HG02840 (cell line): ENCODE measurements around the gene FBF1.
"Not testable (repeated sequence)": the region's sequence is repeated elsewhere in the genome, so short reads cannot be mapped to it uniquely, and the experiment has no call there.

Source experiments
- ATAC-seq: cut with Tn5 transposase; IDR thresholded peaks from one replicate; pipeline ENCODE4 v1.9.1; 2021; ENCODE audit warnings: mild to moderate bottlenecking, moderate library complexity, moderate number of reproducible peaks; ENCODE audit not compliant: unreplicated experiment, low FRiP score

FBF1 gene

DNA sequence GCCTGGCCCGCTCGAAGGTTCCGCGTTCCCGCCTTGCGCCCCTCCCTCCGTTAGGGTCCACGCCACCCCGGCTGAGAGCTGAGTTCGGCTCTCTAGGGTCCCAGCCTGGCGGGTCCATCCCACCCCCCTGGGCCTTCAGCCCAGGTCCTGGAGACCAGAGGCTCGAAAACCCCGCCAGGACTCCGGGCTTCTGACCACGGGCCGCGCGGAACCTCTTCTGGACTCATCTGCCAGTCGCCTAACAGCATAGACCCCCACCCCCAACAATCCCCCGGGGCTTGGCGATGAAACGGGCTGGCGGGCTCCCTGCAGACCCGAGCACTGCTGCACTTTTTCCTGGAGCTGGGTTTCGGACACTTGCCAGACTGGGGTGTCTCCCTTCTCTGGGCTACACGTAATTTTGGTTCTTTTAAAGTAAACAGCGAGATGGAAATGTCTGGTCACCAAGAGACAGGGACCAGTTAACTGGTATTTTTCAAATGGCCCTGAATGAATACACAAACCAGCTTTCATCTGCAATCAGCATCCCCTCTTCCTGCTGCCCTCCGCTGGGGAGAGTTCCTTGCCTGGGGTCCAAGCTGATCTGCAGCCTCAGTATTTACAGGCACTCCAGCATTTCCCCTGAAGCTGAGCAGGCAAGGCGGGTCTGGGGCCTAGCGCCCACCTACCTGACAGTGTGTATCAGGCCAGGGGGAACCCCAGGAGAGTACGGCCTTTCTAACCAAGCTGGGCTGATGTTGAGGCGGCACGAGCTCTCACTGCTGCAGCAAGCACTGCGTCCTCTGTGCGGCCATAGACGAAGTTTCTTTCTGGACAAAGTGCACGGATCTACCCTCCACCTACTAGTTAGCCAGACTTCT, 43.5 kb downstream of the FBF1 start:
- ATAC-seq: no peak

GRCh38 chr17:75896415-75897159, 44.3 kb downstream of the FBF1 start, which contains the start of gene TRIM65:
TSS of gene TRIM65 (minus strand) at chr17:75896951. CDS start at chr17:75896937, 14 bp downstream.
- peak; percentile 47 for ATAC-seq

DNA sequence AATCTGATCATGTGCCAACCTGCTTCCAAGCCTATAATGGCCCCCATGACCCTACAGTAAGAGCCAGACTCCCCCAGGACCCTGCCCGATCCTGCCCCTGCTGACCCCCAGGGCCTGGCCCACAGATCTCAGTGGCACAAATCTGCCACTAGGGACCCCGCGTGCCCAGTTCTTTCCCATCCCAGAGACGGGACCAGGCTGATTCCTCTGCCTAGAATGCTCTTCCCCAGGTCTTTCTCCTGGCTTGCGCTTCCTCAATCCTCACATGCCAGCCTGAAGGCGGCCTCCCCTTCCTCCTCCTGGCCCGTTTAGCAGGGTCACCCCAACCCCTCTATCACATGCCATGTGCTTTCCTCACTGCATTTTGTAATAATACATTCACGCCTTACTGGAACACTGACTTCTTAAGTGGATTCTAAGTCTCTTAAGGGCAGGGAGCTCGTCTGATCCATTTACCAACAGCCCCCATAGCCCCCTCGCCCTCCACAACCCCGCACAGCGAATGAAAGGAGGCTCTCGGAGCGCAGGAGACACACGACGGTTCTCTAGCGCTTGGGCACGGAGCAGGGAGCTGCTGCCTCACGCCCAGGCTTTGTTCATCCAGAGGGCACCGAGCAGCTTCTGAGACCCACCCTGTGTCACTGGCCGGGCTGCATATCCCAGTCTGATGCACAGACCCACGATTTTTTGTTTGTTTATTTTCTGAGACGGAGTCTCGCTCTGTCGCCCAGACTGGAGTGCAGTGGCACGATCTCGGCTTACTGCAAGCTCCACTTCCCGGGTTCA, 45.3 kb downstream of the FBF1 start:
- no peak for ATAC-seq

DNA sequence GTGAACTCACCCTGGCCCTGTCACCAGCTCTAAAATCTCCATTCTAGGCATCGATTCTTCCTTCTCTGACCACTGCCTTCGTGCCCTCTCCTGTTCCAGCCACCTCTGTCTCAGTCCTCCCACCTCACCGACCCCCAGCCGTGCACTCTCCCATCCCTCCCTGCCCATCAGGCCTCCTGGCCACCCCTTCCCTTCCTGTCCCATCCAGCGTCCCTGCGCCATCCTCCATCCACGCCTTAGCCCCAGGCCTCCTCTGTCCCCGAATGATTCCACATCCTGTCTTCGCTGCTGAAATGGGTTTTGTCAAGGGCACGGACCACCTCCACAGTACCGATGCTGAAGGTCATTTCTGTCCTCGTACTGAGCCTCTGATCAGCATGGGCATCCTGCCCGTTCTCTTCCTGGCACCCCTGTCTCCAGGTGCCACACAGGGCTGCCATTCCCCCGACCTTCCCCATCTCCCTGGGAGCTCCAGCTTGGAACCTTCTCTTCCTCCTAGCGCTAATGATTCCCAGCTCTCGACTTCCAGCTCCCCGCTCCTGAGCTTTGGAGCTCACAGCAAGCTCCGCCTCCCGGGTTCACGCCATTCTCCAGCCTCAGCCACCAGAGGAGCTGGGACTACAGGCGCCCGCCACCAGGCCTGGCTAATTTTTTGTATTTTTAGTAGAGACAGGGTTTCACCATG, 46.7 kb downstream of the FBF1 start:
- ATAC-seq: no peak

GRCh38 chr17:75893305-75894048, 47.4 kb downstream of the FBF1 start:
- no peak for ATAC-seq

DNA sequence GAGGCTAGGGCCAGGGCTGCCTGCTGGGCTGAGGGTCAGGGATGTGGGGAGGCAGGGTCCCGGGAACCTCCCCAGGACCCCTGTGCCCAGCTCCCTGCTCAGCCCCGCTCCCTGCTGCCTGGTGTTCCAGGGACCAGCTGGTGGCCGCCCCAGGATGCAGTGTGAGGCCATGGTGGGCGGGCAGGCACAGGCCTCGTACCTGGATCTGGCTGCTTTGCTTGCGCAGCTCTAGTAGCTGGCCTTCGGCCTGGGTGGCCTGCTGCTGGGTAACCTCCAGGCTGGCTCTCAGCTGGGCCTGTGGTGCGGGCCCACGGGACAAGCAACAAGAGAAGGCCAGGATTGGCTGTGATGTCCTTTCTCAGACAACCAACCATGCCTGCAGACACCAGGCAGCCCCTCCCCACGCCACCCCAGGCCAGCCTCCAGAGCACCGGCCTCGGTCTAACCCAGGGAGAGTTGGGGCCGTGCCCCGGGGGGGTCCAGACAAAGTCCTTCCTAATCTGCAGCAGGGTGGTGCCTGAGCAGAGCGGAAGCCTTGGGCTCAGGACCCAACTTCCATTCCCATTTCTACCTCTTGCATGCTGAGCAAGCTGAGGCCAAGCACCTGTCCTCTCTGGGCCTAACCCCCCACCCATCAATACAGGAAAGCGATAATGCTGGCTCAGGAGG, 48.2 kb downstream of the FBF1 start:
- no peak for ATAC-seq

GRCh38 chr17:75891605-75892555, 49.0 kb downstream of the FBF1 start:
- no peak for ATAC-seq

DNA sequence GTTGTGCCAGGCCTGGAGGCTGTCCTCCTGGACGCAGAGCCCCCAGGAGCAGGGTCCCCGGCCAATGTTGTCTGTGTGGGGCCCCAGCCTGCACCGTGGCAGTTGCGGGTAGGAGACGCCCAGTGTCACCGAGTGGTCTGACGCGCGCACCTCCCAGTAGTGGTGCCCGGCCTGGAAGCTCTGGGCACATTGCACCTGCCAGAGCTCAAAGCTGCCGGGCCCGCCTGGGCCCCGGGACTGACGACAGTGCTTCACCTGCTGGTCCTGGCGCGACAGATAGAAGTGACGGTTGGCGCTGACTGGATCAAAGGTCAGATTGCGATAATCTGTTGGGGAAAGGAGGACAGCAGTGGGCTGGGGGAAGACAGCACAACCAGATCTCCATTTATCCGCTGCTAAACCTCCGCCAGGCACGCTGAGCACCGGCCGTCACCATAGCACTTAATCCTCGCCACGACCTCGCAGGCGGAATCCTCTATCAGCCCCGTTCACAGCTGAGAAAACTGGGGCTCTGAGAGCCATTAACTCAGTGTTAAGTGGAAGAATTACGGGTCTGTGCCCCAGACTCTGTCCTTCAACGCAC, 49.7 kb downstream of the FBF1 start:
- ATAC-seq: no peak

- ATAC-seq: no peak
Measured at GRCh38 chr17:75889454-75889853, 51.4 kb downstream of the FBF1 start.

DNA sequence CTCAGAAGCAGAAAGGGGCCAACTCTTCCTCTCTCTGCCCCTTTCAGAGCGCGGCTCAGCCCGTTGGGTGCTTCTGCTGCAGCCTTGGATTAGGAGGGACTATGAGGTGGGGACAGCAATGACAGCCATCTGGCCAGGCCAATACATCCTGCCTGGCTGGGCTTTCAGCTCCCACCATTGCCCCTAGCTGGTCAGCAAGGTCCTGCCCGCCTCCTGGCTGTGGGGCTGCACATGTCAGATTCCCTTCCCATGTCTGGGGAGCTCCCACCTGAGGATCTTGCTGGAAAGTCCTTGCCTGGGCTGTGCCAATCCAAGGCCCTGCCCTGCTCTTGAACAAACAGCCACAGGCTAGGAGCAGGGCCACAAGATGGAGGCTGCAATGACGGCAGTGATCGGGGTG, 52.4 kb downstream of the FBF1 start:
- no peak for ATAC-seq

DNA sequence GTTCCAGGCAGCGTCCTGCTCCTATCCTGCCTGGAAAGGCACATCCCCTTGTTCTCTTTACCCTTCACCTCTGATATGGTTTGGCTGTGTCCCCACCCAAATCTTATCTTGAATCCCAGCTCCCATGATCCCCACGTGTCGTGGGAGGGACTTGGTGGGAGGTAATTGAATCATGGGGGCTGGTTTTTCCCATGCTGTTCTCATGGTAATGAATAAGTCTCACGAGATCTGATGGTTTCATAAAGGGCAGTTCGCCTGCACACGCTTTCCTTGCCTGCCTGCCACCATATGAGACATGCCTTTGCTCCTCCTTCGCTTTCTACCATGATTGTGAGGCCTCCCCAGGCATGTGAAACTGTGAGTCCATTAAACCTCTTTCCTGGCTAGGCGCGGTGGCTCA, 55.0 kb downstream of the FBF1 start:
- not testable (repeated sequence) for ATAC-seq

GRCh38 chr17:75885431-75885830, 55.4 kb downstream of the FBF1 start:
- ATAC-seq: no peak

GRCh38 chr17:75881678-75882454, 59.0 kb downstream of the FBF1 start:
- no peak for ATAC-seq

DNA sequence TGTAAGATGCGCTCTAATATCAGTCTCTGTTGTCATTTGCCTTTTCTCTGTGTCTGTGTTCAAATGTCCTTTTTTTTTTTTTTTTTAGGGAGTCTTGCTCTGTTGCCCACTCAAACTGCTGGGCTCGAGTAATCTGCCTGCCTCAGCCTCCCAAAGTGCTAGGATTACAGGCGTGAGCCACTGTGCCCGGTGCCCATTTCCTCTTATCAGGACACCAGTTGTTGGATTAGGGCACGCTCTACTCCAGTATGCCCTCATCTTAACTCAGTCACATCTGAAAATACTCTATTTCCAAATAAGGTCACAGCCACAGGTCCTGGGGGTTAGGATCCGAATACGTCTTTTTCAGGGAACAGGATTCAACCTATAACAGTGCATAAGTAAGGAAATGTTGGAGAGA, 60.6 kb downstream of the FBF1 start:
- no peak for ATAC-seq

- no peak for ATAC-seq
Measured at GRCh38 chr17:75878174-75878998, 62.5 kb downstream of the FBF1 start, which contains the start of gene TRIM47. TSS of gene TRIM47 (minus strand) at chr17:75878581. CDS start at chr17:75878548, 33 bp downstream.

DNA sequence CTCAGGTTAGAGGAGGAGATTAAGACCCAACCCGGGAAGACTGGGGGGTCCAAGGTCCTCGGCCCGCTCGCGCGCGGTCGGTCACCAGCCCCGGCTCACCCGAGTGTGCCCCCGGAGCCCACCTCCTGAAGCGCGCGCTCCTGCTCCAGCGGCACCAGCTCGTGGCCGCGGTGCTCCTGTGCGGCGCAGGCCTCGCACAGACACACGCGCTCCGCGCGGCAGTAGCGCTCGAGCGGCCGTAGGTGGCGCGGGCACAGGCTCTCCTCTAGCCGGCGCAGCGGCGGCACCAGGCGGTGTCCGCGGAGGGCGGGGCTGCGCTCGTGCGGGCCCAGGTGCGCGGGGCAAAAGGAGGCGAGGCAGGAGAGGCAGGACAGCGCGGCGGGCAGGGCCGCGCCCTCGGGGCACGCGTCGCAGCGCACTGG, 63.1 kb downstream of the FBF1 start:
- no peak for ATAC-seq
